IPS-11a (cell line): Measurements from ENCODE around the gene PSEN2.
"Not testable (repeated sequence)": the region's sequence is repeated elsewhere in the genome, so short reads cannot be mapped to it uniquely, and the experiment has no call there.

Experiments
- H3K4me3 ChIP-seq: one replicate; pipeline ENCODE4 v1.5.1; 2013; ENCODE audit warnings: low read depth, low read length, control low read depth

PSEN2 gene

GRCh38 chr1:226870401-226871279 lies at the start of gene PSEN2:
Gene PSEN2, plus strand, starts transcription at chr1:226870616. Its CDS starts 11,292 bp downstream, at chr1:226881908.
- H3K4me3 ChIP-seq, result peak within 1 kb of the TSS; percentile 62

- H3K4me3 ChIP-seq, result no peak overlapping the region
Measured at GRCh38 chr1:226820941-226821718, 49.3 kb upstream of the PSEN2 start.

- H3K4me3 ChIP-seq, result no peak overlapping the region
Measured at GRCh38 chr1:226821719-226822085, 48.7 kb upstream of the PSEN2 start.

GRCh38 chr1:226823643-226824042 lies 46.8 kb upstream of the PSEN2 start:
- H3K4me3 ChIP-seq, result no peak overlapping the region

- H3K4me3 ChIP-seq, result no peak overlapping the region
Measured at GRCh38 chr1:226825037-226825745, 45.2 kb upstream of the PSEN2 start.

- no peak overlapping the region for H3K4me3 ChIP-seq
Measured at GRCh38 chr1:226825746-226826100, 44.7 kb upstream of the PSEN2 start.

GRCh38 chr1:226826479-226827261 lies 43.7 kb upstream of the PSEN2 start:
- no peak overlapping the region for H3K4me3 ChIP-seq

- no peak overlapping the region for H3K4me3 ChIP-seq
Measured at GRCh38 chr1:226827458-226827857, 43.0 kb upstream of the PSEN2 start.

- no peak overlapping the region for H3K4me3 ChIP-seq
Measured at GRCh38 chr1:226827968-226828513, 42.4 kb upstream of the PSEN2 start.

GRCh38 chr1:226829105-226829504 lies 41.3 kb upstream of the PSEN2 start:
- no peak overlapping the region for H3K4me3 ChIP-seq

- H3K4me3 ChIP-seq, result no peak overlapping the region
Measured at GRCh38 chr1:226831953-226832352, 38.5 kb upstream of the PSEN2 start.

- no peak overlapping the region for H3K4me3 ChIP-seq
Measured at GRCh38 chr1:226832613-226833012, 37.8 kb upstream of the PSEN2 start.

- not testable (repeated sequence) for H3K4me3 ChIP-seq
Measured at GRCh38 chr1:226834179-226834578, 36.2 kb upstream of the PSEN2 start.

- not testable (repeated sequence) for H3K4me3 ChIP-seq
Measured at GRCh38 chr1:226835396-226835795, 35.0 kb upstream of the PSEN2 start.

GRCh38 chr1:226837966-226838365 lies 32.5 kb upstream of the PSEN2 start:
- not testable (repeated sequence) for H3K4me3 ChIP-seq

GRCh38 chr1:226838456-226838855 lies 32.0 kb upstream of the PSEN2 start:
- H3K4me3 ChIP-seq, result no peak overlapping the region

- no peak overlapping the region for H3K4me3 ChIP-seq
Measured at GRCh38 chr1:226845624-226846023, 24.8 kb upstream of the PSEN2 start.

- no peak overlapping the region for H3K4me3 ChIP-seq
Measured at GRCh38 chr1:226846786-226847185, 23.6 kb upstream of the PSEN2 start.

- not testable (repeated sequence) for H3K4me3 ChIP-seq
Measured at GRCh38 chr1:226854548-226854947, 15.9 kb upstream of the PSEN2 start.

GRCh38 chr1:226862890-226863289 lies 7.5 kb upstream of the PSEN2 start:
- no peak overlapping the region for H3K4me3 ChIP-seq
